Caco-2 (cell line): Measurements from ENCODE around the gene CGNL1. TPM values are rescaled to one million over a fixed set of nuclear protein-coding genes. Genes with fewer than 3 reads are reported as not detected.
A peak's percentile ranks its signal among the peaks of the same experiment; 100 is the strongest.

ENCODE experiments used
- BruUV-seq: library from RNA; stranded (reverse); fragments of 400-500 nt; replicated peaks from 2 replicates; lab custom pipeline; 2021; lab: Mats Ljungman, UMichigan
- CTCF ChIA-PET: fragments of 300-600 bp; sonication (Branson Sonifier 250); formaldehyde crosslinking; loops from one replicate; lab custom pipeline; 2022; ENCODE audit warnings: antibody characterized with exemption; lab: Charles Lee
- POLR2A ChIA-PET: fragments of 300-600 bp; sonication (Branson Sonifier 250); formaldehyde crosslinking; loops from one replicate; lab custom pipeline; 2022; ENCODE audit warnings: antibody characterized with exemption; lab: Charles Lee
- DNase-seq, 2 experiments: peaks; one replicate each; pipeline versions ENCODE4 v3.0.0 to v3.0.0-alpha.2; 2020 to 2022
- H3K27me3 ChIP-seq: replicated peaks from 2 replicates; pipeline ENCODE4 v1.6.0; 2011; ENCODE audit warnings: low read length; ENCODE audit not compliant: control insufficient read depth, insufficient read depth
- H3K36me3 ChIP-seq: 2 replicates; pipeline ENCODE4 v1.5.1; 2011; ENCODE audit warnings: low read length; ENCODE audit not compliant: control insufficient read depth, insufficient read depth
- H3K4me1 ChIP-seq: fragments of 250-450 bp; sonication (Bioruptor Pico); 2 replicates; pipeline ENCODE4 v1.5.1; 2020; ENCODE audit warnings: mild to moderate bottlenecking
- H3K4me3 ChIP-seq: 2 replicates; pipeline ENCODE4 v1.5.1; 2011; ENCODE audit warnings: low read depth, mild to moderate bottlenecking, control low read depth, low read length
- H3K9me3 ChIP-seq: fragments of 250-450 bp; sonication (Bioruptor Pico); 2 replicates; pipeline ENCODE4 v1.5.1; 2020; ENCODE audit warnings: mild to moderate bottlenecking, moderate library complexity
- H3K27ac Mint-ChIP-seq: one replicate; pipeline ENCODE4 v1.8.0; 2022; ENCODE audit warnings: mixed read lengths; ENCODE audit not compliant: unreplicated experiment
- H3K27me3 Mint-ChIP-seq: one replicate; pipeline ENCODE4 v1.8.0; 2022; ENCODE audit warnings: mixed read lengths; ENCODE audit not compliant: insufficient read depth, unreplicated experiment
- H3K36me3 Mint-ChIP-seq: one replicate; pipeline ENCODE4 v1.8.0; 2022; ENCODE audit warnings: mild to moderate bottlenecking, mixed read lengths; ENCODE audit not compliant: insufficient read depth, unreplicated experiment
- H3K4me1 Mint-ChIP-seq: one replicate; pipeline ENCODE4 v1.8.0; 2022; ENCODE audit warnings: low read depth, mixed read lengths; ENCODE audit not compliant: unreplicated experiment
- H3K4me3 Mint-ChIP-seq: one replicate; pipeline ENCODE4 v1.8.0; 2022; ENCODE audit warnings: mild to moderate bottlenecking, moderate library complexity, mixed read lengths; ENCODE audit not compliant: unreplicated experiment
- H3K9me3 Mint-ChIP-seq: one replicate; pipeline ENCODE4 v1.8.0; 2022; ENCODE audit warnings: mixed read lengths; ENCODE audit not compliant: unreplicated experiment
- CTCF ChIP-seq, 2 experiments: fragments of 200-600 bp in 1 of 2; IDR thresholded peaks; 1 replicate in 1 of 2; 2 replicates in 1 of 2; pipeline versions ENCODE4 v1.5.1 to v1.8.0; 2011 to 2022; ENCODE audit warnings: antibody characterized with exemption in 1 of 2, control low read depth in 1 of 2, inconsistent platforms in 1 of 2, low read depth in 1 of 2, low read length in 1 of 2, mild to moderate bottlenecking in 1 of 2, moderate library complexity in 1 of 2; ENCODE audit not compliant: insufficient read depth in 1 of 2, severe bottlenecking in 1 of 2, unreplicated experiment in 1 of 2
- intact Hi-C: fragments of 100-400 bp; cut with micrococcal nuclease; formaldehyde crosslinking; loops from one replicate; pipeline ENCODE4 v1.10.0; 2022; ENCODE audit not compliant: unreplicated experiment
- total RNA-seq: library from RNA; stranded (reverse); gene quantifications from 2 replicates; pipeline ENCODE4 v1.2.3, GENCODE V29; 2022

CGNL1 gene
- total RNA-seq, 1 experiment from 2014 or later = 8.3 TPM

- no peak overlapping the region for H3K4me3 ChIP-seq
- no peaks in the 10 kb centered on the region for H3K27me3 Mint-ChIP-seq
- H3K27ac Mint-ChIP-seq = no peak overlapping the region
- H3K4me1 Mint-ChIP-seq = peaks cover 14% of the 10 kb centered on the region
- CTCF ChIA-PET = interaction anchor here (0.7 to 6.0 kb wide), 2 partner anchors 190 to 215 kb away, joined by 3 to 148 read pairs; no protein-coding TSS in a partner anchor
- DNase-seq = no peak
- no peaks in the 10 kb centered on the region for H3K27me3 ChIP-seq
- POLR2A ChIA-PET = no interaction called here
- no peak for TF ChIP-seq CTCF (IDR thresholded peaks at IDR 0.05; ENCODE audit: insufficient read depth in 1 of 2, low read depth in 1 of 2, low read length in 1 of 2, severe bottlenecking in 1 of 2, unreplicated experiment in 1 of 2)
- BruUV-seq = no TSS peak
- intact Hi-C loops = no loop called here
- no peaks in the 10 kb centered on the region for H3K9me3 Mint-ChIP-seq
- H3K36me3 Mint-ChIP-seq = no peaks in the 10 kb centered on the region
- H3K4me1 ChIP-seq = peaks cover 19% of the 10 kb centered on the region
- no peak overlapping the region for H3K4me3 Mint-ChIP-seq
- no peaks in the 10 kb centered on the region for H3K9me3 ChIP-seq
- no peaks in the 10 kb centered on the region for H3K36me3 ChIP-seq
Measured at GRCh38 chr15:57337868-57338411, 38.4 kb upstream of the CGNL1 start.

- ChIA-PET POLR2A (no interaction called here), CTCF (interaction anchor here (1.0 to 6.0 kb wide), 2 partner anchors 189 to 194 kb away, joined by 5 to 148 read pairs; no protein-coding TSS in a partner anchor)
- H3K27me3 ChIP-seq = no peaks in the 10 kb centered on the region
- no peak overlapping the region for H3K27ac Mint-ChIP-seq
- no peaks in the 10 kb centered on the region for H3K36me3 Mint-ChIP-seq
- no peaks in the 10 kb centered on the region for H3K36me3 ChIP-seq
- no peak for DNase-seq
- H3K4me3 Mint-ChIP-seq = no peak overlapping the region
- no TSS peak for BruUV-seq
- peaks cover 9% of the 10 kb centered on the region for H3K4me1 Mint-ChIP-seq
- TF ChIP-seq CTCF (IDR thresholded peaks at IDR 0.05; ENCODE audit: insufficient read depth in 1 of 2, low read depth in 1 of 2, low read length in 1 of 2, severe bottlenecking in 1 of 2, unreplicated experiment in 1 of 2) = no peak
- intact Hi-C loops = no loop called here
- H3K4me1 ChIP-seq = peaks cover 5% of the 10 kb centered on the region
- H3K9me3 ChIP-seq = no peaks in the 10 kb centered on the region
- no peaks in the 10 kb centered on the region for H3K27me3 Mint-ChIP-seq
- no peak overlapping the region for H3K4me3 ChIP-seq
- no peaks in the 10 kb centered on the region for H3K9me3 Mint-ChIP-seq
Measured at GRCh38 chr15:57339321-57339720, 37.0 kb upstream of the CGNL1 start.

- H3K36me3 Mint-ChIP-seq = no peaks in the 10 kb centered on the region
- Histone ChIP-seq H3K36me3 (no peaks in the 10 kb centered on the region), H3K4me3 (no peak overlapping the region), H3K4me1 (no peaks in the 10 kb centered on the region), H3K9me3 (no peaks in the 10 kb centered on the region), H3K27me3 (no peaks in the 10 kb centered on the region)
- TF ChIP-seq CTCF (IDR thresholded peaks at IDR 0.05; ENCODE audit: insufficient read depth in 1 of 2, low read depth in 1 of 2, low read length in 1 of 2, severe bottlenecking in 1 of 2, unreplicated experiment in 1 of 2) = peak; percentile 81 to 89
- ChIA-PET CTCF (interaction anchor here (0.6 to 6.0 kb wide), 11 partner anchors 19 to 1057 kb away, joined by 3 to 148 read pairs (median 3); no protein-coding TSS in a partner anchor), POLR2A (no interaction called here)
- H3K9me3 Mint-ChIP-seq = no peaks in the 10 kb centered on the region
- intact Hi-C loops = loop anchor here (1.0 to 5.0 kb wide), 5 partner anchors 36 to 202 kb away; partner anchors contain the start of gene CGNL1
- peak; percentile 61 to 62 for DNase-seq
- BruUV-seq = no TSS peak
- H3K27me3 Mint-ChIP-seq = no peaks in the 10 kb centered on the region
- H3K4me3 Mint-ChIP-seq = no peak overlapping the region
- peaks cover 6% of the 10 kb centered on the region for H3K4me1 Mint-ChIP-seq
- H3K27ac Mint-ChIP-seq = no peak overlapping the region
Measured at GRCh38 chr15:57340682-57341259, 35.5 kb upstream of the CGNL1 start.
